ENCODE results near the gene PPP1R14B. TPM values are rescaled to one million over a fixed set of nuclear protein-coding genes. Genes with fewer than 3 reads are reported as not detected.
A peak's percentile ranks its signal among the peaks of the same experiment; 100 is the strongest.

The PPP1R14B gene
- total and polyA plus RNA-seq, 2 of the 13 experiments (the other 11 are each of a cell fraction or from before 2014, with no cell fraction given): 110 to 148 TPM

GRCh38 chr11:64269540-64270220, 22.9 kb upstream of the PPP1R14B start (continued):
- TF ChIP-seq, protein P1, sequence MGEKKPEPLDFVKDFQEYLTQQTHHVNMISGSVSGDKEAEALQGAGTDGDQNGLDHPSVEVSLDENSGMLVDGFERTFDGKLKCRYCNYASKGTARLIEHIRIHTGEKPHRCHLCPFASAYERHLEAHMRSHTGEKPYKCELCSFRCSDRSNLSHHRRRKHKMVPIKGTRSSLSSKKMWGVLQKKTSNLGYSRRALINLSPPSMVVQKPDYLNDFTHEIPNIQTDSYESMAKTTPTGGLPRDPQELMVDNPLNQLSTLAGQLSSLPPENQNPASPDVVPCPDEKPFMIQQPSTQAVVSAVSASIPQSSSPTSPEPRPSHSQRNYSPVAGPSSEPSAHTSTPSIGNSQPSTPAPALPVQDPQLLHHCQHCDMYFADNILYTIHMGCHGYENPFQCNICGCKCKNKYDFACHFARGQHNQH (CRISPR knock-in tag; IDR thresholded peaks at IDR 0.05): no peak
- TF ChIP-seq, protein P2, sequence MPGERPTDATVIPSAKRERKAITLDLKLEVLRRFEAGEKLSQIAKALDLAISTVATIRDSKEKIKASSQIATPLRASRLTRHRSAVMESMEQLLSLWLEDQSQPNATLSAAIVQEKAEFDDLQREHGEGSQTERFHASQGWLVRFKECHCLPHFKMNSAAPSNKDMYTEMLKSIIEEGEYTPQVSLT (CRISPR knock-in tag; IDR thresholded peaks at IDR 0.05; ENCODE audit: borderline replicate concordance, low read depth): no peak; the same call in 1 of the 2 replicates
- TF ChIP-seq HDAC2 (CRISPR knock-in tag; IDR thresholded peaks at IDR 0.05): peak; percentile 64
- no peak for TF ChIP-seq ZNF562 (CRISPR knock-in tag; IDR thresholded peaks at IDR 0.05; ENCODE audit: borderline replicate concordance)
- TF ChIP-seq, protein P3, sequence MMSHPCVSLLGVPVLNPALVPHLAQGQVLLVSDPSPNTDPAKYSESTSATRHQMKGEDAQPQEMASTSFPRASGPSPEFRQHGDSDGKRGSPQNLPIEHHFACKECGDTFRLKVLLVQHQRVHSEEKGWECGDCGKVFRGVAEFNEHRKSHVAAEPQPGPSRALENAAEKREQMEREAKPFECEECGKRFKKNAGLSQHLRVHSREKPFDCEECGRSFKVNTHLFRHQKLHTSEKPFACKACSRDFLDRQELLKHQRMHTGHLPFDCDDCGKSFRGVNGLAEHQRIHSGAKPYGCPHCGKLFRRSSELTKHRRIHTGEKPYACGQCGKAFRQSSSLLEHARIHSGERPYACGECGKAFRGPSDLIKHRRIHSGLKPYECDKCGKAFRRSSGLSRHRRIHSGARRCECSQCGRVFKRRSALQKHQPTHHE (CRISPR knock-in tag; IDR thresholded peaks at IDR 0.05; ENCODE audit: borderline replicate concordance): peak; percentile 23; the same call in 1 of the 2 replicates
- TF ChIP-seq ARID2 (CRISPR knock-in tag; IDR thresholded peaks at IDR 0.05; ENCODE audit: borderline replicate concordance): no peak
- peak; percentile 78 for TF ChIP-seq NFYB (CRISPR knock-in tag; IDR thresholded peaks at IDR 0.05)
- TF ChIP-seq SNAPC2 (CRISPR knock-in tag; IDR thresholded peaks at IDR 0.05): peak; percentile 66; the same call in 1 of the 2 replicates
- TF ChIP-seq CC2D1A (CRISPR knock-in tag; IDR thresholded peaks at IDR 0.05): no peak
- TF ChIP-seq ZNF160 (CRISPR knock-in tag; IDR thresholded peaks at IDR 0.05): no peak
- TF ChIP-seq MTA3 (CRISPR knock-in tag; IDR thresholded peaks at IDR 0.05): no peak
- peak; percentile 99 for TF ChIP-seq GABPA (IDR thresholded peaks at IDR 0.05; ENCODE audit: low read depth, low read length)
- peak; percentile 98 for TF ChIP-seq GABPA (CRISPR knock-in tag; IDR thresholded peaks at IDR 0.05; ENCODE audit: low read depth)
- no peak; the same call in 1 of the 2 replicates for TF ChIP-seq ZBTB39 (CRISPR knock-in tag; IDR thresholded peaks at IDR 0.05)
- no peak for TF ChIP-seq ZMYM2 (CRISPR knock-in tag; IDR thresholded peaks at IDR 0.05)
- TF ChIP-seq, protein P4, sequence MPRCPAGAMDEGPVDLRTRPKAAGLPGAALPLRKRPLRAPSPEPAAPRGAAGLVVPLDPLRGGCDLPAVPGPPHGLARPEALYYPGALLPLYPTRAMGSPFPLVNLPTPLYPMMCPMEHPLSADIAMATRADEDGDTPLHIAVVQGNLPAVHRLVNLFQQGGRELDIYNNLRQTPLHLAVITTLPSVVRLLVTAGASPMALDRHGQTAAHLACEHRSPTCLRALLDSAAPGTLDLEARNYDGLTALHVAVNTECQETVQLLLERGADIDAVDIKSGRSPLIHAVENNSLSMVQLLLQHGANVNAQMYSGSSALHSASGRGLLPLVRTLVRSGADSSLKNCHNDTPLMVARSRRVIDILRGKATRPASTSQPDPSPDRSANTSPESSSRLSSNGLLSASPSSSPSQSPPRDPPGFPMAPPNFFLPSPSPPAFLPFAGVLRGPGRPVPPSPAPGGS (CRISPR knock-in tag; IDR thresholded peaks at IDR 0.05): 0 out of 2 replicates have a peak, but pooled peaks have one; percentile 1
- TF ChIP-seq DRAP1 (CRISPR knock-in tag; IDR thresholded peaks at IDR 0.05): peak; percentile 70
- TF ChIP-seq CEBPB (IDR thresholded peaks at IDR 0.05; ENCODE audit: borderline replicate concordance, low read depth, low read length): peak; percentile 94
- no peak for TF ChIP-seq CCAR2 (optimal IDR thresholded peaks at IDR 0.05; ENCODE audit: low read depth, low read length)
- no peak for TF ChIP-seq ZNF510 (CRISPR knock-in tag; IDR thresholded peaks at IDR 0.05; ENCODE audit: low read depth)
- TF ChIP-seq ZNF883 (CRISPR knock-in tag; IDR thresholded peaks at IDR 0.05; ENCODE audit: not compliant biosample characterization): peak; percentile 59
- 0 out of 2 replicates have a peak, but pooled peaks have one; percentile 55 for TF ChIP-seq SMAD9 (CRISPR knock-in tag; IDR thresholded peaks at IDR 0.05)

Data from HepG2 (cell line).